ENCODE data around the gene IREB2.

DNA sequence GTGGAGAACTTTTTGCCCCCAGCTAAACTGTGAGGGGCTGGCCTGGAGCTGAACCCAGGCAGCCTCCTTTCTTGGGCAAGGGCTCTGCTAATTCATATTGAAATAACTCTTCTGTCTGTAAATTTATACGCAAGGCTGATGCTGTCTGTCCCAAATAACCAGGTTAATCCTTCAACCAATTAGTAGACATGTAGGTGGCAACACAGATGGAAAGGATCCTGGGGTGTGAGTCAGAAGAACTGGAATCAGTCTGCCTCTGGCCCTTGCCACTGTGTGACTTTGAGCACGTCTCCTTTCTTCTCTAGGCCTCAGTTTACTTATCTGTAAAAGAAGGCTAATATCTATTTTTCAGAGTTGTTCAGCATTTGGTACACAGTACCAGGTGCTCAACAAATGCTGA, 48.3 kb upstream of the IREB2 start:
- no peak for TF ChIP-seq RARB (CRISPR knock-in tag; IDR thresholded peaks at IDR 0.05)
- TF ChIP-seq TOX (CRISPR knock-in tag; IDR thresholded peaks at IDR 0.05; ENCODE audit: borderline replicate concordance): no peak
- no peak for TF ChIP-seq ZC3H10 (CRISPR knock-in tag; IDR thresholded peaks at IDR 0.05)
- TF ChIP-seq ZFP3 (CRISPR knock-in tag; IDR thresholded peaks at IDR 0.05): no peak
- no peak for TF ChIP-seq ARNTL (CRISPR knock-in tag; IDR thresholded peaks at IDR 0.05; ENCODE audit: borderline replicate concordance, low read depth)
- TF ChIP-seq OSR1 (CRISPR knock-in tag; IDR thresholded peaks at IDR 0.05): no peak
- TF ChIP-seq, protein P1, sequence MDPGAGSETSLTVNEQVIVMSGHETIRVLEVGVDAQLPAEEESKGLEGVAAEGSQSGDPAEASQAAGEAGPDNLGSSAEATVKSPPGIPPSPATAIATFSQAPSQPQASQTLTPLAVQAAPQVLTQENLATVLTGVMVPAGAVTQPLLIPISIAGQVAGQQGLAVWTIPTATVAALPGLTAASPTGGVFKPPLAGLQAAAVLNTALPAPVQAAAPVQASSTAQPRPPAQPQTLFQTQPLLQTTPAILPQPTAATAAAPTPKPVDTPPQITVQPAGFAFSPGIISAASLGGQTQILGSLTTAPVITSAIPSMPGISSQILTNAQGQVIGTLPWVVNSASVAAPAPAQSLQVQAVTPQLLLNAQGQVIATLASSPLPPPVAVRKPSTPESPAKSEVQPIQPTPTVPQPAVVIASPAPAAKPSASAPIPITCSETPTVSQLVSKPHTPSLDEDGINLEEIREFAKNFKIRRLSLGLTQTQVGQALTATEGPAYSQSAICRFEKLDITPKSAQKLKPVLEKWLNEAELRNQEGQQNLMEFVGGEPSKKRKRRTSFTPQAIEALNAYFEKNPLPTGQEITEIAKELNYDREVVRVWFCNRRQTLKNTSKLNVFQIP (CRISPR knock-in tag; IDR thresholded peaks at IDR 0.05; ENCODE audit: borderline replicate concordance, low read depth): no peak
- TF ChIP-seq ZNF565 (CRISPR knock-in tag; conservative IDR thresholded peaks at IDR 0.05; ENCODE audit: low read depth): no peak
- no peak for TF ChIP-seq GLIS3 (CRISPR knock-in tag; IDR thresholded peaks at IDR 0.05)
